Thymus (tissue), 11 donors: ENCODE measurements around the gene COL23A1. TPM values are rescaled to one million over a fixed set of nuclear protein-coding genes. Genes with fewer than 3 reads are reported as not detected.

Source experiments
- DNase-seq, 9 donors: peaks; one replicate each; pipeline ENCODE4 v3.0.0-alpha.2; 2013; ENCODE audit warnings: low spot score in 9 of 9, low read depth in 6 of 9, missing footprints in 1 of 9
- H3K27ac ChIP-seq, 2 donors: one replicate each; pipeline ENCODE4 v1.5.1; 2013; ENCODE audit warnings: control low read depth in 1 of 2, low read depth in 1 of 2, low read length in 1 of 2, mild to moderate bottlenecking in 1 of 2, moderate library complexity in 1 of 2
- H3K27me3 ChIP-seq, 2 donors: one replicate each; pipeline ENCODE4 v1.5.1; 2013; ENCODE audit warnings: low read length in 1 of 2; ENCODE audit not compliant: control insufficient read depth in 2 of 2, insufficient read depth in 1 of 2
- H3K36me3 ChIP-seq, 2 donors: one replicate each; pipeline ENCODE4 v1.5.1; 2013; ENCODE audit warnings: low read length in 1 of 2, mild to moderate bottlenecking in 1 of 2, moderate library complexity in 1 of 2; ENCODE audit not compliant: control insufficient read depth in 2 of 2, insufficient read depth in 2 of 2
- H3K4me1 ChIP-seq, 2 donors: one replicate each; pipeline ENCODE4 v1.5.1; 2013; ENCODE audit warnings: low read length in 2 of 2; ENCODE audit not compliant: control insufficient read depth in 2 of 2, insufficient read depth in 2 of 2
- H3K4me3 ChIP-seq, 2 donors: one replicate each; pipeline ENCODE4 v1.5.1; 2013; ENCODE audit warnings: low read length in 2 of 2, control low read depth in 1 of 2, mild to moderate bottlenecking in 1 of 2
- H3K9me3 ChIP-seq, 2 donors: one replicate each; pipeline ENCODE4 v1.5.1; 2013; ENCODE audit warnings: low read length in 1 of 2, mild to moderate bottlenecking in 1 of 2; ENCODE audit not compliant: control insufficient read depth in 2 of 2, insufficient read depth in 1 of 2
- WGBS: extraction: QIAGEN DNeasy Blood & Tissue Kit; methylation state at CpG from one replicate; pipeline ENCODE4 v1.1.7; 2013; 5-methylcytosine and 5-hydroxymethylcytosine counted together
- polyA plus RNA-seq: library from polyadenylated mRNA; stranded (reverse); fragments of 200-250 nt; gene quantifications from one replicate; pipeline ENCODE4 v1.2.3, GENCODE V29; 2013
- total RNA-seq: library from RNA; stranded (reverse); fragments of 120-200 nt; gene quantifications from one replicate; pipeline ENCODE4 v1.2.4, GENCODE V29; 2013
- donor health status: healthy.

The COL23A1 gene
- total and polyA plus RNA-seq, 2 donors: 1.5 to 2.6 TPM

DNA sequence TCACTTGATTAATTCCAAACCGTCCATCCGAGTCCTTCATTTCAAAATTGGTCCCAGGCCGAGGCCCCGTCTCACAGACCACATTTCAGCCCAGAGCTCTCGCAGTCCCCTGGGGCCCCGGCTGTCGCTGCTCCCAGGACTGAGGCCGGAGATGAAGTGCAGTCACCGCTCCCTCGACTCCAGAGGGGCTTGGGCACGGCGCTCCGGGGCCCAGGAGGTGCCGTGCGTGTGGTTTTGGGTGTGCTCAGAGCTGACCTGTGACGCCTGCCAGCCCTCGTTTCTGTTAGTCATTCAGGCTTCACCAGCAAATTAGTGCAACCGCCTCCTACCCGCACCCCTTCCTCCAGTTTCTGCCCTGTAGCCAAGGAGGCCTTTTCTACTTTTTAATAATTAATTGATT is 308.9 kb downstream of the COL23A1 start:
- peaks cover 5 to 16% of the 10 kb centered on the region in 2 donors for H3K27me3 ChIP-seq
- 96% methylated on average over 19 of the region's 19 CpGs for WGBS

DNA sequence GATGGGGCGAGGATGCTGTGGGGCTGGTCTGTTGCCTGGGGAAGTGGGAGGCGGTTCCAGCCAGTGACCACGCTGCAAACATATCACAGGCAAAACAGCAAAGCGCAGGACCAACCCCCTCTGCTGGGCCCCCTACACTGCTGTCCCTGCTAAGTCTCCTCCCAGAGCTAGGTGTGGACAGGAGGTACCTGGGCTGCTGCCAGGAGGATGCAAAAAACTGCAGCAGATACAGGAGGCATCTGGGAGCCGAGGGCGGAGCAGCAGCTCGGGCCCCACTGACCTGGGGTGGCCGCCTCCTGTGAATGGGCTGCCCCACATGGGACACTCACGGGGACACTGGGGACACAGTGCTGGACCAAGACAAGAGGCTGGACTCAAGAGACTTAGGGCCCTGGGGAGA is 309.6 kb downstream of the COL23A1 start:
- no peak for DNase-seq
- Histone ChIP-seq H3K9me3 (peaks cover 1 to 2% of the 10 kb centered on the region in 2 donors), H3K36me3 (no peaks in the 10 kb centered on the region), H3K4me3 (no peak overlapping the region), H3K27ac (no peak overlapping the region), H3K4me1 (no peaks in the 10 kb centered on the region), H3K27me3 (peaks cover 5 to 19% of the 10 kb centered on the region in 2 donors)
- WGBS: 96% methylated on average over 9 of the region's 9 CpGs

More for the DNA sequence above, 308.9 kb downstream of the COL23A1 start:
- Histone ChIP-seq H3K27ac (no peak overlapping the region), H3K9me3 (no peaks in the 10 kb centered on the region), H3K36me3 (no peaks in the 10 kb centered on the region), H3K4me1 (no peaks in the 10 kb centered on the region), H3K4me3 (no peak overlapping the region)
- DNase-seq: no peak

DNA sequence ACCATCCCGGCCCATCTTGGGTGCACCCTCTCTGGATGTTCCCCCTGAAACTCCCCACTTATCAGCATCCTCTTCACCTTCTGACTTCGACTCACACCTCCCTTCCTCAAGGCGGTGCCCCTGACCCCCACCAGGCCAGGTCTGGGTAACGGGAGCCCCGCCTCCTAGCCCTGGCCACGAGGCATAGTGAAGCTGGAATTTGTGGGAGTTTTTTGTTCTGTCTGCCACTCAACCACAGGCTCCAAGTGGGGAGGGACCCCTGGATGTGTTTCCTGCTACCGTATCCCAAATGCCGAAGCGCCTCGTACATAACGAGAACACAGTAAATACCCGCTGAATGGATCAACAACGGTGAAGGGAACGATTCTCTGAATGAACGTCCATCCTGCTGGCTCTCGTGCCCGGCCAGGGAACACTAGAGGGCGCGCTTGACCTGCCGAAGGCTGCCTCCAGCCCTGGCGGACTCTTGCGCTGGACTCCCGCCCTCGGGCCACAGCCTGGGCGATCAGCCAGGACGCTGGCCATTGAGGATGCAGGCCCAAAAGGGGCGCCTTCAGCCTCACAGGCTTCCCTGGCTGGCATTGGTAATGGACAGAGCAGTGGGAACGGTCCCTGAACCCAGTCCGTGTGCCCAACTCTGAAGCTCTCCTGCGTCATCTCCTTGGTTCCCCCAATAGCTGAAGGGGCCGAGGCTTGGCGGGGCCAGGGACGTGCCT is 310.3 kb downstream of the COL23A1 start:
- Histone ChIP-seq H3K4me1 (no peaks in the 10 kb centered on the region), H3K9me3 (peaks cover 1 to 4% of the 10 kb centered on the region in 2 donors), H3K4me3 (no peak overlapping the region), H3K27me3 (peaks cover 5 to 20% of the 10 kb centered on the region in 2 donors), H3K36me3 (no peaks in the 10 kb centered on the region), H3K27ac (no peak overlapping the region)
- DNase-seq: peak in 8 of 9 donors; percentile 15 to 58 (median 39)
- 27% methylated on average over 33 of the region's 33 CpGs for WGBS

DNA sequence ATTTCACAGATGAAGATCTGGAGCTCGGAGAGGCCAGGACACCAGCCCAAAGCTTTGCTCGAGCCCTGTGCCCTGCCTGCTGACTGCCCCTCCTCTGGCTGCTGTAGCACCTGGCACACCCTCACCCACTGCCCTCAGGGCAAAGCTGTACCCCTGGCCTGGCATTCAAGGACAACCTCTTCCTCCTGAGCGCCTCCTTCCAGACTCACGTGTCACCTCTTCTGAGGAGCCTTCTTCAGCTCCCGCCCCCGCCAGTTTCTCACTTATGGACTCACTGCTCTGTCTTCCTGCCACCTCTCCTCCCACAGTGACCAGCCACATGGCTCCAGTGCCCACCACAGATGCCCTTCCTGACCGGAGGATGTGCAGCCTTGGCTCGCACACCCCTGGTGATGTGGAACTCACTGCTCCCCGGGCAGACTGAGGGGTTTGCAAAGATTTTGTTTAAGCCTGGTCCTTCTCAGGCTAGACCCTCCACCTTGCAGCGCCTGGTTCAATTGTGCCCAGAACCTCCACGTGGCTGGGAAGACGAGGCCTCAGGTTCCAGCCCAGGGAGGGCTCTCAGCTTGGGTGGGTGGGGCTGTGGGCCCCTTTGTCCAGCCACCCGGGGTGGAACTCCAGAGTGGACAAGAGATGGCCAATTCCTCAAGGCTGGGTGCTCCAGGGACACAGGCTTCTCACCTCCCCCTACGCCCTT is 311.0 kb downstream of the COL23A1 start:
- Histone ChIP-seq H3K27me3 (peaks cover 5 to 20% of the 10 kb centered on the region in 2 donors), H3K4me3 (no peak overlapping the region), H3K4me1 (no peaks in the 10 kb centered on the region), H3K9me3 (peaks cover 1 to 4% of the 10 kb centered on the region in 2 donors), H3K27ac (no peak overlapping the region), H3K36me3 (no peaks in the 10 kb centered on the region)
- WGBS: 93% methylated on average over 14 of the region's 14 CpGs
- DNase-seq: no peak

DNA sequence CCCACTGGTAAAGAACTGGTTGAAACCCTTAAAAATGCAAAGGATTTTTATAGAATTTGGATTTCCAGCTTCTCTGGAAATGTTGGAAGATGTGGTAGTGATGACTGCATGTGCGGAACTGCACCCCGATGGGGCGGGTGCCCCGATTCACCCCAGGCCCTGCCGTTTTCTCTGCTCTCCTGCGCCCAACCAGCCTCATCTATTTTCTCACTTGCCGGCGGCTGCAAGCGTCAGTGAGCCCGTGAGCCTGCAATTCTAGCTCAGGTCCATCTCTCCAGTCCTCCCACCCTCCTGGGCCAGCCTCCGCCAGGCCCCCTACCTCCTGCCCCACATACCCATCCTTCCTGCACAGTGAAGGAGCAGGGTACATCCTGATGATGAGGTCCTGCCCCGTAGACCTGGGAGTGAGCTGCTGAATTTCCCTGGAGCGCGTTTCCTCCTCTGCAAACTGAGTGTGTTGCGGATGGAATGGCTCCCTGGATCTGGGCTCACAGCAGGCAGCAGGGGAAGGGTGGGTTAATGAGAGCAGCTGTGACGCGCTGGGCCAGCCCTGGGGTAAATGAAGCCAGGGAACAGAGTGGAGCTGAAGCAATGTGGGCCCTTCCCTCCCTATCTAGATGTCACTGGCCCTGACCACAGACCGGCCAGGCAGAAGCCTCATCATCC is 311.7 kb downstream of the COL23A1 start:
- Histone ChIP-seq H3K27ac (no peak overlapping the region), H3K4me1 (no peaks in the 10 kb centered on the region), H3K9me3 (peaks cover 1 to 4% of the 10 kb centered on the region in 2 donors), H3K36me3 (no peaks in the 10 kb centered on the region), H3K4me3 (no peak overlapping the region), H3K27me3 (peaks cover 5 to 20% of the 10 kb centered on the region in 2 donors)
- 90% methylated on average over 18 of the region's 18 CpGs for WGBS
- DNase-seq: no peak

DNA sequence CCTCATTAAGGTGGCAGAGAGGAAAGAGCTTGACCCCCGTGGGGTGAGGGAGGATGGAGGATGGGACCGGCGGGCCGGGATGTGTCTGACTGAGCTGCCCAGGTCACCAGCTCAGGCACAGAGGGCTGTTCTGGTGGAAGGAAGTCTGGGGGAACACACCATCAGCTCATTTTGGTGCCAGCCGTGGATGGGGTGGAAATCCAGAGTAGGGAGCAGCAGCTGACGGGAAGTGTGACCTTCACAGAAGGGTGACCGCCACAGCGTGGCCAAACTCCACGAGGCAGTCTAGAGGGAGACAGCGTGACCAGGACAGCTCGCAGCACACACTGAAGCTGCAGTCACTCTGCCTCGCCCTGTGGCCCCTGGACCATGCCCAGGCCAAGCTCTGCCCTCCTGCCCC is 312.3 kb downstream of the COL23A1 start:
- H3K27ac ChIP-seq: no peak overlapping the region
- H3K9me3 ChIP-seq: peaks cover 1 to 4% of the 10 kb centered on the region in 2 donors
- no peak for DNase-seq
- H3K4me1 ChIP-seq: no peaks in the 10 kb centered on the region
- no peak overlapping the region for H3K4me3 ChIP-seq
- WGBS: 79% methylated on average over 12 of the region's 12 CpGs
- H3K27me3 ChIP-seq: peaks cover 5 to 20% of the 10 kb centered on the region in 2 donors
- no peaks in the 10 kb centered on the region for H3K36me3 ChIP-seq

DNA sequence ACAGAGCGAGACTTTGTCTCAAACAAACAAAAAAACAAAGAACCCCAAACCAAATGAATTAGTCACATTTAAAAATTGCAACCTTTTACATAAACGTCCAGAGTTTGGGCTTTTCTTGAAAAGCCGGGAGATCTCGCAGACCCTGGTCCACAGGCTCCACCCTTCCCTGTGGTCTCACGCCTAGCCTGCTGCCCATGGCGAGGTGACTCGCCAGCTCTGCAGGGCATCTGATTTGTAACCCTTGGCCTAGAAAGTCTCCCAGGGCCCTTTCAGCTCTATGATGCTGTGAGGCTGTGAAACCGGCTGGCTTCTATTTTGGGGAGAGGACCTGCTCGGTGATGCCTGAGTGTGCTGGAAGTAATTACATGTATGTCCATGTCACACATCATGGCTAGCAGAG is 312.8 kb downstream of the COL23A1 start:
- DNase-seq: no peak
- Histone ChIP-seq H3K9me3 (peaks cover 1 to 4% of the 10 kb centered on the region in 2 donors), H3K4me1 (no peaks in the 10 kb centered on the region), H3K27me3 (peaks cover 5 to 20% of the 10 kb centered on the region in 2 donors), H3K27ac (no peak overlapping the region), H3K36me3 (no peaks in the 10 kb centered on the region), H3K4me3 (no peak overlapping the region)
- WGBS: 96% methylated on average over 9 of the region's 9 CpGs

DNA sequence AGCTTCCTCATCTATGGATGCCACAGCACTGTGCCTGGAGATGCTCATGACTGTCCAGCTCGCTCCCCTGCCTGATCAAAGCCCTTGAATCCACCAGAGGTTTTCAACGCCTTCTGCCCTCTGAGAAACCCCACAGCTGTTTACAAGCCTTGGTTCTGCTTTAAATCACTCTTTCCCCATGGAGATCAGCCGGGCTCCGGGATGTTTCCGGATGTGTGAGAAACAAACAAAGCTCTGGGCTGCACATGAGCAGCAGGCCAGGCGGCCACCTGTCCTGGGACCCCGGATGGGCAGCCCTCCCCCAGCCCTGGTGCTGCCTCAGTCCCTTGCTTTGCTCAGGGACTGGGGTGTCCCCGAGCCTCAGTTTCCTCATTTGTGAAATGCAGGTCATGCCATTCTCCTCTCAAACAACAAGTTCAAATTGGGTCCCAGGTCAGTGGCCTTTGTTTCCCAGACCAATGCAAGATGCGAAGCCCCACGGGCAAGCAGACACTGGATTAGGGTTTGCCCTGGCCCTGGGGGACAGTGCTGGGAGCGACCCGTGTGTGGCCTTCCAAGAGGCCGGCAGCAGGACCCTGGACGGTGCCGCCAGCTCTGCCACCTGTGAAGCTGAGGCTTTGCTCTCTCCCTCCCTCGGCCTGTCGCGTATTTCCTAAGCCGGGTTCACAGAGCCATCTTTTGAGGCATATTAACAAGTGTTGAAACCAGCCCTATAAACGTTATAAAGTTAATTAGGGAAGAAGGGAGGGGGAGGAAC is 315.2 kb downstream of the COL23A1 start:
- DNase-seq: no peak

More for the DNA sequence above, 315.2 kb downstream of the COL23A1 start:
- Histone ChIP-seq H3K4me3 (no peak overlapping the region), H3K27ac (no peak overlapping the region), H3K27me3 (peaks cover 5 to 17% of the 10 kb centered on the region in 2 donors), H3K4me1 (no peaks in the 10 kb centered on the region), H3K36me3 (no peaks in the 10 kb centered on the region), H3K9me3 (peaks cover 1 to 4% of the 10 kb centered on the region in 2 donors)
- 95% methylated on average over 20 of the region's 20 CpGs for WGBS
